ENCODE results near the gene ACTR8.
A peak's percentile ranks its signal among the peaks of the same experiment; 100 is the strongest.

ACTR8 gene

GRCh38 chr3:53865732-53866499 is 16.0 kb downstream of the ACTR8 start:
- Histone ChIP-seq H3K4me1 (ENCODE audit: control insufficient read depth, insufficient read depth, low read length) (no peaks in the 10 kb centered on the region), H3K4me3 (ENCODE audit: low read length) (no peak overlapping the region), H3K27me3 (ENCODE audit: control insufficient read depth, insufficient read depth, low read length) (no peaks in the 10 kb centered on the region), H3K9me3 (ENCODE audit: control insufficient read depth, insufficient read depth, low read length) (no peaks in the 10 kb centered on the region), H3K36me3 (ENCODE audit: control insufficient read depth, insufficient read depth, low read length) (peaks cover 18% of the 10 kb centered on the region; the same call in 1 of the 2 replicates), H3K27ac (ENCODE audit: low read length) (no peak overlapping the region)
- WGBS (ENCODE audit: insufficient coverage, insufficient read length) = 100% methylated on average over 1 of the region's 5 CpGs
- no peak for DNase-seq (ENCODE audit: low read depth, low spot score)

DNA sequence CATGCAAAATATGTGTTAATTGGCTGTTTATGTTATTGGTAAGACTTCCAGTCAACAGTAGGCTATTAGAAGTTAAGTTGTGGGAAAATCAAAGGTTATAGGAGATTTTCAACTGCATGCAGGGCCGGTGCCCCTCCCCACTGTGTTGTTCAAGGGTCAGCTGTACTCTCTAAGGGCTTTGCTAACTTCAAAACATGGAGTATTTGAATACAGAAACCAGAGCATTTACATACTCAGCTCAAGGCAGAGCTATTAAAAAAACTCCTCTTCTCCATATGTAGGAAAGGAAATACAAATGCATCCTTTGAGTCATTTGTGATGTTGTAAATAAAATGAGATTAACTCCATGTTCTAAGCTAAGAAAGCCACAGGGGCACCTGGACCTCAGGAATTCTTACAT is 18.8 kb downstream of the ACTR8 start:
- Histone ChIP-seq H3K36me3 (ENCODE audit: control insufficient read depth, insufficient read depth, low read length) (peaks cover 2% of the 10 kb centered on the region; the same call in 1 of the 2 replicates), H3K4me1 (ENCODE audit: control insufficient read depth, insufficient read depth, low read length) (no peaks in the 10 kb centered on the region), H3K9me3 (ENCODE audit: control insufficient read depth, insufficient read depth, low read length) (no peaks in the 10 kb centered on the region), H3K4me3 (ENCODE audit: low read length) (no peak overlapping the region), H3K27me3 (ENCODE audit: control insufficient read depth, insufficient read depth, low read length) (no peaks in the 10 kb centered on the region), H3K27ac (ENCODE audit: low read length) (no peak overlapping the region)
- no peak for DNase-seq (ENCODE audit: low read depth, low spot score)
- no CpG with 5 or more reads among the region's 1 CpG for WGBS (ENCODE audit: insufficient coverage, insufficient read length)

DNA sequence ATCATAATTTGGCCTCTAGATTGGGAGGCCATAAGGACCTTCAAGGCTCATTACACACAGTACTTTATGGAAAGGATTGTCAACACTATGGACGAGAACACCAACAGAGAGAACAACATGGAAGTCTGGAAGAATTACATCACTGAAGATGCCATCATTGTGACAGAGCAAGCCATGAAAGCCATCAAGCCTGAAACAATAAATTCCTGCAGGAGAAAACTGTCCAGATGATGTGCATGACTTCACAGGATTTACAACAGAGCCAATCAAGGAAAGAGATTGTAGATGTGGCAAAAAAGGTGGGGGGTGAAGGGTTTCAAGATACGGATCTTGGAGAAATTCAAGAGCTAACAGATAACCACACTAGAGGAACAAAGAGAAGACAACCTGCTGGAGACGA is 19.7 kb downstream of the ACTR8 start:
- Histone ChIP-seq H3K36me3 (ENCODE audit: control insufficient read depth, insufficient read depth, low read length) (peaks cover 2% of the 10 kb centered on the region; the same call in 1 of the 2 replicates), H3K27me3 (ENCODE audit: control insufficient read depth, insufficient read depth, low read length) (no peaks in the 10 kb centered on the region), H3K27ac (ENCODE audit: low read length) (no peak overlapping the region), H3K4me1 (ENCODE audit: control insufficient read depth, insufficient read depth, low read length) (no peaks in the 10 kb centered on the region), H3K9me3 (ENCODE audit: control insufficient read depth, insufficient read depth, low read length) (no peaks in the 10 kb centered on the region), H3K4me3 (ENCODE audit: low read length) (no peak overlapping the region)
- no peak for DNase-seq (ENCODE audit: low read depth, low spot score)
- no CpG with 5 or more reads among the region's 3 CpGs for WGBS (ENCODE audit: insufficient coverage, insufficient read length)

GRCh38 chr3:53860196-53860595 is 21.8 kb downstream of the ACTR8 start:
- H3K4me1 ChIP-seq (ENCODE audit: control insufficient read depth, insufficient read depth, low read length) = no peaks in the 10 kb centered on the region
- peaks cover 2% of the 10 kb centered on the region; the same call in 1 of the 2 replicates for H3K36me3 ChIP-seq (ENCODE audit: control insufficient read depth, insufficient read depth, low read length)
- DNase-seq (ENCODE audit: low read depth, low spot score) = no peak
- no CpG with 5 or more reads among the region's 4 CpGs for WGBS (ENCODE audit: insufficient coverage, insufficient read length)
- H3K4me3 ChIP-seq (ENCODE audit: low read length) = no peak overlapping the region
- H3K27ac ChIP-seq (ENCODE audit: low read length) = no peak overlapping the region
- H3K27me3 ChIP-seq (ENCODE audit: control insufficient read depth, insufficient read depth, low read length) = no peaks in the 10 kb centered on the region
- H3K9me3 ChIP-seq (ENCODE audit: control insufficient read depth, insufficient read depth, low read length) = no peaks in the 10 kb centered on the region

DNA sequence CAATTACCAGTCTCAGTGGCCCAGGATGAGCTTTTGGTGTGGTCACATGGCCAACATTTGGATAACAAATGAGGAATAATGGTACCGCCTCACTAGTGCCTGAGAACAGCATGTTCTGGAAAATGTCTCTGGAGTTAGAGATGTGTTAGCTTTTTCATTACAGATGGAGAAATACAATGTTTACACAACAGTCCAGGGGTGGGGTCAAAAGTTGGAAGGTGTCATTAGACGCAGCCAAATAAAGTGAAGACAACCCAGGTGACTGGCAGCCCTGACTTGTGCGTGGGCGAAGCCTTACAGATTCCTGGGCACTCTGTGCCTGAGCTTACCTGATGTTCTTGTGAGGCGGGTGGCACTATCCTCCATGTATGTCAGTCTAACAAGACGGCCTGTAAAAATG is 22.8 kb downstream of the ACTR8 start:
- WGBS (ENCODE audit: insufficient coverage, insufficient read length) = no CpG with 5 or more reads among the region's 6 CpGs
- Histone ChIP-seq H3K27me3 (ENCODE audit: control insufficient read depth, insufficient read depth, low read length) (no peaks in the 10 kb centered on the region), H3K36me3 (ENCODE audit: control insufficient read depth, insufficient read depth, low read length) (no peaks in the 10 kb centered on the region; the same call in 1 of the 2 replicates), H3K27ac (ENCODE audit: low read length) (no peak overlapping the region), H3K9me3 (ENCODE audit: control insufficient read depth, insufficient read depth, low read length) (no peaks in the 10 kb centered on the region), H3K4me3 (ENCODE audit: low read length) (no peak overlapping the region), H3K4me1 (ENCODE audit: control insufficient read depth, insufficient read depth, low read length) (no peaks in the 10 kb centered on the region)
- DNase-seq (ENCODE audit: low read depth, low spot score) = no peak

- WGBS (ENCODE audit: insufficient coverage, insufficient read length) = no CpG with 5 or more reads among the region's 7 CpGs
- Histone ChIP-seq H3K4me3 (ENCODE audit: low read length) (no peak overlapping the region), H3K4me1 (ENCODE audit: control insufficient read depth, insufficient read depth, low read length) (no peaks in the 10 kb centered on the region), H3K36me3 (ENCODE audit: control insufficient read depth, insufficient read depth, low read length) (no peaks in the 10 kb centered on the region; the same call in 1 of the 2 replicates), H3K27ac (ENCODE audit: low read length) (no peak overlapping the region), H3K9me3 (ENCODE audit: control insufficient read depth, insufficient read depth, low read length) (no peaks in the 10 kb centered on the region), H3K27me3 (ENCODE audit: control insufficient read depth, insufficient read depth, low read length) (no peaks in the 10 kb centered on the region)
- DNase-seq (ENCODE audit: low read depth, low spot score) = no peak
Observed at GRCh38 chr3:53858096-53858741, 23.7 kb downstream of the ACTR8 start.

DNA sequence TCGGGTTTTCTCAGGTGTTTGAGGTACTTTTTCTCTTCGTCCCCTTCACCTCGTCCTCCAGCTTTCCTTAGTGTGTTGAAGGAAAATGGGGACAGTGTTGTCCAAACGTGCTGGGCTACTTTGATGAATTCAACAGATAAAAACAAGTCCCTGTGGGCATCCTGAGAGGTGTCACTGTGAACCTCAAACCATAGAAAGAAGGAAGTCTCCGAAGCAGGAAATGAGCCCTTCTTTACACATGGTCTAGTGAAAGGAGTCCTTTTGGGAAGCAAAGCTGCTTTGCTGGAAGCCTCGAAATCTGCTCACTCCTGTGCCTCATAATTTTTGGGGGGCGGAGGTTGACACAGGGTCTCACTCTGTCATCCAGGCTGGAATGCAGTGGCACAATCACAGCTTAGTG is 25.0 kb downstream of the ACTR8 start:
- H3K9me3 ChIP-seq (ENCODE audit: control insufficient read depth, insufficient read depth, low read length) = no peaks in the 10 kb centered on the region
- DNase-seq (ENCODE audit: low read depth, low spot score) = no peak
- H3K4me3 ChIP-seq (ENCODE audit: low read length) = no peak overlapping the region
- no peaks in the 10 kb centered on the region; the same call in 1 of the 2 replicates for H3K36me3 ChIP-seq (ENCODE audit: control insufficient read depth, insufficient read depth, low read length)
- WGBS (ENCODE audit: insufficient coverage, insufficient read length) = no CpG with 5 or more reads among the region's 7 CpGs
- H3K27me3 ChIP-seq (ENCODE audit: control insufficient read depth, insufficient read depth, low read length) = no peaks in the 10 kb centered on the region
- H3K4me1 ChIP-seq (ENCODE audit: control insufficient read depth, insufficient read depth, low read length) = no peaks in the 10 kb centered on the region
- H3K27ac ChIP-seq (ENCODE audit: low read length) = no peak overlapping the region

- Histone ChIP-seq H3K9me3 (ENCODE audit: control insufficient read depth, insufficient read depth, low read length) (no peaks in the 10 kb centered on the region), H3K36me3 (ENCODE audit: control insufficient read depth, insufficient read depth, low read length) (no peaks in the 10 kb centered on the region), H3K27me3 (ENCODE audit: control insufficient read depth, insufficient read depth, low read length) (peaks cover 7% of the 10 kb centered on the region; the same call in 1 of the 2 replicates), H3K4me1 (ENCODE audit: control insufficient read depth, insufficient read depth, low read length) (no peaks in the 10 kb centered on the region), H3K27ac (ENCODE audit: low read length) (no peak overlapping the region), H3K4me3 (ENCODE audit: low read length) (no peak overlapping the region)
- no peak for DNase-seq (ENCODE audit: low read depth, low spot score)
- no CpG with 5 or more reads among the region's 5 CpGs for WGBS (ENCODE audit: insufficient coverage, insufficient read length)
Observed at GRCh38 chr3:53850895-53851294, 31.1 kb downstream of the ACTR8 start.

DNA sequence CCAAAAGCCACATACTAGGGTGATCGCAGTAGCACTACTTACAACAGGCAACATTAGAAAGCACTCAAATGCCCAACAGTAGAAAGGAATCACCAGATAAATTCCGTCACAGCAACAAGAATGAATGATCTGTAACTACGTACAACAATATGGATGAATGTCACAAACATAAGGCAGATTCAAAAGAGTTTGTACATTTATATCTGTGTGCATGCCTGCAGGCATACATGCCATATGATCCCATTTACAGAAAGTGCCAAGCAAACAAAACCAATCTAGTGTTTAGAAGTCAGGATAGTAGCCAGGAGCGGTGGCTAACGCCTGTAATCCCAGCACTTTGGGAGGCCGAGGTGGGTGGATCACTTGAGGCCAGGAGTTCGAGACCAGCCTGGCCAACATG is 32.0 kb downstream of the ACTR8 start:
- Histone ChIP-seq H3K4me3 (ENCODE audit: low read length) (no peak overlapping the region), H3K4me1 (ENCODE audit: control insufficient read depth, insufficient read depth, low read length) (no peaks in the 10 kb centered on the region; the same call in 1 of the 2 replicates), H3K27ac (ENCODE audit: low read length) (no peak overlapping the region), H3K9me3 (ENCODE audit: control insufficient read depth, insufficient read depth, low read length) (no peaks in the 10 kb centered on the region), H3K36me3 (ENCODE audit: control insufficient read depth, insufficient read depth, low read length) (no peaks in the 10 kb centered on the region), H3K27me3 (ENCODE audit: control insufficient read depth, insufficient read depth, low read length) (peaks cover 7% of the 10 kb centered on the region; the same call in 1 of the 2 replicates)
- DNase-seq (ENCODE audit: low read depth, low spot score) = no peak
- no CpG with 5 or more reads among the region's 7 CpGs for whole genome bisulfite sequencing (ENCODE audit: insufficient coverage, insufficient read length)

- peaks cover 7% of the 10 kb centered on the region; the same call in 1 of the 2 replicates for H3K27me3 ChIP-seq (ENCODE audit: control insufficient read depth, insufficient read depth, low read length)
- no CpG with 5 or more reads among the region's 10 CpGs for WGBS (ENCODE audit: insufficient coverage, insufficient read length)
Observed at GRCh38 chr3:53846851-53847155, 35.1 kb downstream of the ACTR8 start.

More at GRCh38 chr3:53846851-53847155, 35.1 kb downstream of the ACTR8 start:
- DNase-seq (ENCODE audit: low read depth, low spot score) = no peak
- no peaks in the 10 kb centered on the region for H3K9me3 ChIP-seq (ENCODE audit: control insufficient read depth, insufficient read depth, low read length)
- peak overlapping the region; percentile 67; the same call in 1 of the 2 replicates for H3K4me3 ChIP-seq (ENCODE audit: low read length)
- no peaks in the 10 kb centered on the region for H3K36me3 ChIP-seq (ENCODE audit: control insufficient read depth, insufficient read depth, low read length)
- no peak overlapping the region for H3K27ac ChIP-seq (ENCODE audit: low read length)
- H3K4me1 ChIP-seq (ENCODE audit: control insufficient read depth, insufficient read depth, low read length) = peaks cover 12% of the 10 kb centered on the region
